Tibial artery (tissue), 4 donors: ENCODE data around the gene CALML6.
"Not testable (repeated sequence)": the region's sequence is repeated elsewhere in the genome, so short reads cannot be mapped to it uniquely, and the experiment has no call there.

Source experiments
- DNase-seq, 2 donors: peaks; one replicate each; pipeline ENCODE4 v3.0.0-alpha.2; 2019
- H3K27ac ChIP-seq, 2 donors: fragments of 200-600 bp; sonication (generic) in 1 of 2; 1 replicate in 1 of 2; 2 replicates in 1 of 2; pipeline ENCODE4 v1.5.1; 2018 to 2019; ENCODE audit warnings: mild to moderate bottlenecking in 1 of 2
- H3K27me3 ChIP-seq, 2 donors: fragments of 200-600 bp; sonication (generic) in 1 of 2; one replicate each; pipeline versions ENCODE4 v1.5.1 to v1.6.0; 2016 to 2019
- H3K36me3 ChIP-seq, 3 donors: fragments of 200-600 bp; sonication (generic) in 2 of 3; one replicate each; pipeline ENCODE4 v1.5.1; 2016 to 2019; ENCODE audit warnings: mild to moderate bottlenecking in 2 of 3
- H3K4me1 ChIP-seq, 4 donors: fragments of 200-600 bp; sonication (generic) in 2 of 4; 1 replicate in 3 of 4; 2 replicates in 1 of 4; pipeline ENCODE4 v1.5.1; 2016 to 2019
- H3K4me3 ChIP-seq, 2 donors: fragments of 200-600 bp; sonication (generic) in 1 of 2; 1 replicate in 1 of 2; 2 replicates in 1 of 2; pipeline ENCODE4 v1.5.1; 2018 to 2019; ENCODE audit warnings: mild to moderate bottlenecking in 2 of 2
- H3K9me3 ChIP-seq, 3 donors: fragments of 200-600 bp; sonication (generic) in 1 of 3; one replicate each; pipeline ENCODE4 v1.5.1; 2016 to 2019
- intact Hi-C: fragments of 100-400 bp; cut with DNase I; formaldehyde crosslinking; loops from one replicate; pipeline ENCODE4 v1.15.0; 2023; ENCODE audit warnings: low total_unique reads
- TF ChIP-seq, protein P1 (sequence below), 2 experiments: fragments of 200-600 bp in 1 of 2; fragments of 450-650 bp in 1 of 2; IDR thresholded peaks; one replicate each; pipeline ENCODE4 v1.5.1; 2017 to 2019; ENCODE audit warnings: antibody characterized with exemption in 2 of 2, mild to moderate bottlenecking in 1 of 2, moderate library complexity in 1 of 2

Gene CALML6

DNA sequence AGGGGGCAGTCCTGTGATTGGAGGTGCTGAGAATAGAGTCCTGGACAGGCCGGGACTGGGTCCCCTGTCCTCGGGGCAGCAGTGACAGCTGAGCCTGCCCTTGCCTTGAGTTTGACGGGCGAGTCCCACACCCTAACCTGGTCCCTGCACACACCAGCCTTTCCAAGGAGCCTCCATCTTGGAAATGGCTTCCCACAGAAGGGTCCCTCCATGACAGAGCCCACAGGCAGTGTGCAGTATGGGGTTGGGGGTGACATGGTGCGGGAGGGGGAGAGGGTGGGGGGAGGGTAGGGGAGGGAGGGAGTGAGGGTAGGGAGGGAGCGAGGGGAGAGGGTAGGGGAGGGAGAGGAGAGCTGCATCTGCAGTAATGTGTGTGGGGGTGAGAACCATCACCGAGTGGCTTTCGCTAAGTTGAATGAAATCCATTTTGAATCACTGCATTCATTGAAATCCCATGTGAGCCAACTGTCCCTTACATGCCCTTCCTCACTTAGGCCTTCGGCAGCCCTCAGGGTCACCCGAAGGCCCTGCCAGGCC is 14.1 kb downstream of the CALML6 start:
- H3K9me3 ChIP-seq, result no peaks in the 10 kb centered on the region
- intact Hi-C loops, result no loop called here
- no peaks in the 10 kb centered on the region for H3K36me3 ChIP-seq
- DNase-seq, result no peak
- H3K27me3 ChIP-seq, result peaks cover 0 to 17% of the 10 kb centered on the region in 2 donors
- no peak overlapping the region for H3K27ac ChIP-seq
- H3K4me1 ChIP-seq, result no peaks in the 10 kb centered on the region
- TF ChIP-seq, protein P1, sequence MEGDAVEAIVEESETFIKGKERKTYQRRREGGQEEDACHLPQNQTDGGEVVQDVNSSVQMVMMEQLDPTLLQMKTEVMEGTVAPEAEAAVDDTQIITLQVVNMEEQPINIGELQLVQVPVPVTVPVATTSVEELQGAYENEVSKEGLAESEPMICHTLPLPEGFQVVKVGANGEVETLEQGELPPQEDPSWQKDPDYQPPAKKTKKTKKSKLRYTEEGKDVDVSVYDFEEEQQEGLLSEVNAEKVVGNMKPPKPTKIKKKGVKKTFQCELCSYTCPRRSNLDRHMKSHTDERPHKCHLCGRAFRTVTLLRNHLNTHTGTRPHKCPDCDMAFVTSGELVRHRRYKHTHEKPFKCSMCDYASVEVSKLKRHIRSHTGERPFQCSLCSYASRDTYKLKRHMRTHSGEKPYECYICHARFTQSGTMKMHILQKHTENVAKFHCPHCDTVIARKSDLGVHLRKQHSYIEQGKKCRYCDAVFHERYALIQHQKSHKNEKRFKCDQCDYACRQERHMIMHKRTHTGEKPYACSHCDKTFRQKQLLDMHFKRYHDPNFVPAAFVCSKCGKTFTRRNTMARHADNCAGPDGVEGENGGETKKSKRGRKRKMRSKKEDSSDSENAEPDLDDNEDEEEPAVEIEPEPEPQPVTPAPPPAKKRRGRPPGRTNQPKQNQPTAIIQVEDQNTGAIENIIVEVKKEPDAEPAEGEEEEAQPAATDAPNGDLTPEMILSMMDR (IDR thresholded peaks at IDR 0.05), result no peak
- no peak overlapping the region for H3K4me3 ChIP-seq

DNA sequence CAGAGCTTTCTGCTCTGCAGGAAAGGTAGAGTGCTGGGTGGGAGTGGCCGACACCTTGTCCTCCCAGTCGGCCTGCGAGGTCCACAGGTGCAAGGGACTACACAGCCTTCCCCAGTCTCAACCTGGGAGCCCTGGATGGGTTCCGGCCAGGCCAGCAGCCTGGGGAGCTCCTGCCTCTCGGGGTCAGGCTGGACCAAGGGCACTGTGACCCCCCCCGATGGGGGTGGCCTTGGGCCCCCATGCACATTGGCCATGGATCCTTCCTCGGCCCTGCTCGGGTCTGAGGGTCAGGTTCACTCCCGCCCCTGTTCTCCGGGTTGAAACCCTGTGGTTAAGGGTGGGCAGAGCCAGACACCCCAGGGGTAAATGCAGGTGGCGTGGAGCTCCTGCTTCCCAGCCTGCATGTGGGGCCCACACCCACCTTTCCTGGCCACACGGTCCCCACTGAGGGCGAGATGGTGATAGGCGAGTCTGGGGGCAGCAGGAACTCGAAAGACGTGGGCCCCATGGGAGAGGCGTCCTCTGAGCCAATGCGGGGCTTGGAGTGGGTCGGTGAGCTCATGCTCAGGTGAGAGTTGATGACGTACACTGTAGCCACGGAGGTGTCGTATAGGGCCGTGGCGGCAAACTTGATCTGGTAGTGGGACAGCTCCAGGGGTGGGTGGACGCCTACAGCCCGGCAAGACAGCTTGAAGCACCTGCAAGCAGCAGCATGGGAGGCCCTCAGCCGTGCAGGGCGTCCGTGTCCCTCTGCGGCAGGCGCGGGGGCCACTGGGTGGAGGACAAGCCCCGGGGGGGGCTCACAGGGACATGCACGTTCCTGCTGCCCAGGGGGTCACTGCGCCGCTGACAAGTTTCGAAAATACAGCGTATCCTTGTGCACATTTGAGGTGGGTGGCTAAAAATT is 14.8 kb downstream of the CALML6 start:
- TF ChIP-seq, protein P1 (IDR thresholded peaks at IDR 0.05), result no peak
- H3K4me3 ChIP-seq, result no peak overlapping the region
- no peaks in the 10 kb centered on the region for H3K36me3 ChIP-seq
- peaks cover 0 to 17% of the 10 kb centered on the region in 2 donors for H3K27me3 ChIP-seq
- peak; percentile 14 to 46 for DNase-seq
- H3K27ac ChIP-seq, result no peak overlapping the region
- H3K4me1 ChIP-seq, result no peaks in the 10 kb centered on the region
- H3K9me3 ChIP-seq, result no peaks in the 10 kb centered on the region
- intact Hi-C loops, result no loop called here

- H3K4me3 ChIP-seq, intact Hi-C loops, H3K36me3 ChIP-seq, H3K27ac ChIP-seq, DNase-seq, H3K9me3 ChIP-seq, H3K4me1 ChIP-seq: not testable (repeated sequence)
- H3K27me3 ChIP-seq, result peaks cover 0 to 16% of the 10 kb centered on the region in 2 donors
Observed at GRCh38 chr1:1934848-1935247, 19.8 kb downstream of the CALML6 start.

DNA sequence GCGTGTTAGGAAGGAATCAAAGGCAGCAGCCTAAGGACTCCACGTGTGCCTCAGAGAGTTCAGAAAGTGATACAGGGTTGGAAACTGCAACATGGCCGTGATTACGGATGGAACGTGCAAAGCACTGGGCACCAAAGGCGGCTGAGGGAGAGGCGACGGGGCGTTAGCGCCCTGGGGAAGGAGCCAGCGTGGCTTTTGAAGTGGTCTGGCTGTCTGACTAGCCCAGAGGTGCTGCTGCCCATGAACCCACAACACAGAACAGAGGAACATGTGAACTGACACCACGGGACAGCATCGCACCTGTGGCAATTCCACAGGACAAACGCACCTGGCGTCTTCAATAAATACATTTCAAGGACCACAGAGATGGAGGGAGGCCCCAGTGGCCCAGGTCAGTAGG is 22.0 kb downstream of the CALML6 start:
- Histone ChIP-seq H3K4me3 (no peak overlapping the region), H3K4me1 (no peaks in the 10 kb centered on the region), H3K27ac (no peak overlapping the region), H3K9me3 (no peaks in the 10 kb centered on the region), H3K27me3 (peaks cover 0 to 37% of the 10 kb centered on the region in 2 donors), H3K36me3 (no peaks in the 10 kb centered on the region)
- DNase-seq, result no peak
- TF ChIP-seq, protein P1 (IDR thresholded peaks at IDR 0.05), result no peak
- intact Hi-C loops, result no loop called here

DNA sequence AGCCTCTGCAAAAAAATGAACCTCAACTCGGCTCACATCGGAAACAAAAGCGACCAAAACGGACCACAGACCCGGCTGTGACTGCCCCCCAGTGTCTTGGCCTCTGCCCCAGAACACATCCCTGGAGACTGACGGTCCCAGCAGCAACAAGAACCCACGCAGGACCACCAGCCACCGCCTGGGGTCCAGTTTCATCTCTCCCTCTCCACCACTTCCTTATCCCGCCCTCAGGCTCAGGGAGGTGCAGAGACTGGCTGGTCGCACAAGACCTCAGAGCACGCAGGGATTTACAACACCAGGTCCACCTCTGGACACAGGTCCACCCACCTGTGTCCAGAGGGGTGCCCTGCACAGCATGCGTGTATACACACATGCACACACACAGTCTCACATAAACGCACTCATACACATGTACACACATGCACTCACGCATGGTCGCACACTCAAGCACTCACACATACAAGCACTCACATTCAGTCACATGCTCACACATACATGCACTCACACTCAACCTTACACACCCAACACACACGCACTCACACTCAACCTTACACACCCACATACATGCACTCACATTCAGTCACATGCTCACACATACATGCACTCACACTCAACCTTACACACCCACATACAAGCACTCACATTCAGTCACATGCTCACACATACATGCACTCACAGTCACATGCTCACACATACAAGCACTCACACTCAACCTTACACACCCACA is 22.7 kb downstream of the CALML6 start:
- peak in 1 of 2 donors; percentile 9 for DNase-seq
- TF ChIP-seq, protein P1 (IDR thresholded peaks at IDR 0.05), result no peak
- no peak overlapping the region for H3K27ac ChIP-seq

GRCh38 chr1:1938276-1938573 is 23.2 kb downstream of the CALML6 start:
- Histone ChIP-seq H3K4me1 (no peaks in the 10 kb centered on the region), H3K36me3 (no peaks in the 10 kb centered on the region), H3K9me3 (no peaks in the 10 kb centered on the region), H3K4me3 (no peak overlapping the region), H3K27me3 (peaks cover 0 to 48% of the 10 kb centered on the region in 2 donors), H3K27ac (no peak overlapping the region)
- DNase-seq, result no peak
- intact Hi-C loops, result no loop called here
- TF ChIP-seq, protein P1 (IDR thresholded peaks at IDR 0.05), result no peak

More for the DNA sequence above, 22.7 kb downstream of the CALML6 start:
- intact Hi-C loops, result no loop called here
- Histone ChIP-seq H3K4me1 (no peaks in the 10 kb centered on the region), H3K4me3 (no peak overlapping the region), H3K36me3 (no peaks in the 10 kb centered on the region), H3K27me3 (peaks cover 0 to 43% of the 10 kb centered on the region in 2 donors), H3K9me3 (no peaks in the 10 kb centered on the region)
